ENCODE measurements around the gene PCYT1B.

GRCh38 chrX:24520472-24520871 lies 126.7 kb downstream of the PCYT1B start:
- TF ChIP-seq CTCF (IDR thresholded peaks at IDR 0.05) (no peak), POLR2A (IDR thresholded peaks at IDR 0.05) (no peak), EP300 (IDR thresholded peaks at IDR 0.05) (no peak)
